Body of pancreas (tissue), 4 donors: ENCODE data around the gene SLF2. TPM values are rescaled to one million over a fixed set of nuclear protein-coding genes. Genes with fewer than 3 reads are reported as not detected.

Source experiments
- ATAC-seq: fragments of 150-250 bp; one replicate; pipeline ENCODE4 v1.9.1; 2016
- DNase-seq, 4 donors: peaks; one replicate each; pipeline ENCODE4 v3.0.0-alpha.2; 2019
- H3K27ac ChIP-seq, 4 donors: fragments of 200-600 bp; sonication (generic); 1 replicate in 3 of 4; 2 replicates in 1 of 4; pipeline versions ENCODE4 v1.5.1 to v1.6.1; 2016 to 2019; ENCODE audit warnings: mild to moderate bottlenecking in 1 of 4, mixed read lengths in 1 of 4, moderate library complexity in 1 of 4
- H3K27me3 ChIP-seq, 2 donors: fragments of 200-600 bp; sonication (generic); one replicate each; pipeline ENCODE4 v1.6.0; 2016; ENCODE audit warnings: mild to moderate bottlenecking in 1 of 2
- H3K36me3 ChIP-seq, 2 donors: fragments of 200-600 bp; sonication (generic); replicated peaks in 1 of 2; 2 replicates each; pipeline ENCODE4 v1.5.1; 2016; ENCODE audit warnings: low read depth in 2 of 2; ENCODE audit not compliant: insufficient read depth in 1 of 2
- H3K4me1 ChIP-seq: fragments of 200-600 bp; sonication (generic); one replicate; pipeline ENCODE4 v1.6.0; 2016
- H3K4me3 ChIP-seq, 2 donors: fragments of 200-600 bp; sonication (generic); 1 replicate in 1 of 2; 2 replicates in 1 of 2; pipeline ENCODE4 v1.5.1; 2016 to 2019
- H3K9me3 ChIP-seq, 3 donors: fragments of 200-600 bp; sonication (generic); 1 replicate in 2 of 3; 2 replicates in 1 of 3; pipeline ENCODE4 v1.5.1; 2016
- POLR2A ChIP-seq, 3 donors: fragments of 450-650 bp; IDR thresholded peaks; one replicate each; pipeline ENCODE4 v1.6.1; 2016; ENCODE audit warnings: antibody characterized with exemption in 3 of 3, mild to moderate bottlenecking in 2 of 3
- WGBS, 2 donors: methylation state at CpG; one replicate each; pipeline ENCODE4 v1.1.5; 2017; 5-methylcytosine and 5-hydroxymethylcytosine counted together
- intact Hi-C: fragments of 100-400 bp; cut with DNase I; formaldehyde crosslinking; loops from one replicate; pipeline ENCODE4 v1.15.1; 2023
- microRNA counts, 2 donors: library from miRNA; unstranded; fragments of <30 nt; microRNA quantifications; one replicate each; lab custom pipeline; 2017
- microRNA-seq, 2 donors: library from miRNA; unstranded; fragments of <30 nt; microRNA quantifications; one replicate each; pipeline ENCODE4, GENCODE V29; 2016; ENCODE audit warnings: borderline number of aligned reads in 2 of 2, borderline replicate concordance in 2 of 2
- small RNA-seq: library from RNA; depleted of rRNA; stranded (forward); fragments of <200 nt; gene quantifications from one replicate; pipeline ENCODE3, GENCODE V24; 2016
- total RNA-seq, 2 donors: library from RNA; depleted of rRNA; stranded (reverse); fragments of >200 nt; gene quantifications; one replicate each; pipeline ENCODE4 v1.1.0, GENCODE V29; 2016
- TF ChIP-seq, protein P1 (sequence below), 7 experiments: fragments of 450-650 bp in 4 of 7; fragments of 200-600 bp in 3 of 7; sonication (generic) in 3 of 7; IDR thresholded peaks; one replicate each; pipeline ENCODE4 v1.5.1; 2016 to 2019; ENCODE audit warnings: antibody characterized with exemption in 7 of 7

SLF2 gene
- total RNA-seq, 2 donors from 2014 or later = 16.2 to 26.7 TPM

DNA sequence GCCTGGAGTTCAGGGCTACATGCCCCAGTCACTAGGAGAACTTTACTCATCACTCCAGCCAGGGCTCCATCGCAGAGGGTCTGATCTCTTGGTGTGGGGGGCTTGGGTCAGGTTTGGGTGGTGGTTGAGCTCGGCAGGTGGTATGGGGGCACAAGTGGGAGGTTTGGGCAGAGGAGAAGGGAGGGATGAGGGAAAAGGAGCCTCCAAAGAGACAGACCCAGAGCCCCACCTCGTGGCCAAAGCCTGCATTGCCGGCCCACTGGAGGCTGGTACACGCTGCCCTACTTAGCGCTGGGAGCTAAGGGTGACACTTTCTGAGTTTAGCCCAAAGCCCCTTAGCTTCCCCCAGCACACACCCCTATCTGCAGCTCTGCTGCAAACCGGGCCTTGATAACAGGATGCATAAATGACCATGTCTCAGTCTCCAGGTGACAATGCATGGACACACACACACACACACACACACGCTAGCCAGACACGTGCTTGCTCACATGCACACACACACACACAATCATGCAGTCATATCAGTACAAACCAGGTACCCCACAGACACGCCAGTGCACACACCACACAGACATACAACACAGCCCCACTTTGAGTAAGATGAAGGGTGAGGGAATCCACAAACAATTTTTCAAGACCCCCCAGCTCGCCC lies 101.6 kb downstream of the SLF2 start:
- peak; percentile 81 to 91 (median 86) for DNase-seq
- TF ChIP-seq, protein P1, sequence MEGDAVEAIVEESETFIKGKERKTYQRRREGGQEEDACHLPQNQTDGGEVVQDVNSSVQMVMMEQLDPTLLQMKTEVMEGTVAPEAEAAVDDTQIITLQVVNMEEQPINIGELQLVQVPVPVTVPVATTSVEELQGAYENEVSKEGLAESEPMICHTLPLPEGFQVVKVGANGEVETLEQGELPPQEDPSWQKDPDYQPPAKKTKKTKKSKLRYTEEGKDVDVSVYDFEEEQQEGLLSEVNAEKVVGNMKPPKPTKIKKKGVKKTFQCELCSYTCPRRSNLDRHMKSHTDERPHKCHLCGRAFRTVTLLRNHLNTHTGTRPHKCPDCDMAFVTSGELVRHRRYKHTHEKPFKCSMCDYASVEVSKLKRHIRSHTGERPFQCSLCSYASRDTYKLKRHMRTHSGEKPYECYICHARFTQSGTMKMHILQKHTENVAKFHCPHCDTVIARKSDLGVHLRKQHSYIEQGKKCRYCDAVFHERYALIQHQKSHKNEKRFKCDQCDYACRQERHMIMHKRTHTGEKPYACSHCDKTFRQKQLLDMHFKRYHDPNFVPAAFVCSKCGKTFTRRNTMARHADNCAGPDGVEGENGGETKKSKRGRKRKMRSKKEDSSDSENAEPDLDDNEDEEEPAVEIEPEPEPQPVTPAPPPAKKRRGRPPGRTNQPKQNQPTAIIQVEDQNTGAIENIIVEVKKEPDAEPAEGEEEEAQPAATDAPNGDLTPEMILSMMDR (IDR thresholded peaks at IDR 0.05) = peak; percentile 82 to 95 (median 91)
- no peak for TF ChIP-seq POLR2A (IDR thresholded peaks at IDR 0.05)
- H3K27me3 ChIP-seq = no peaks in the 10 kb centered on the region
- no peak overlapping the region for H3K4me3 ChIP-seq
- H3K27ac ChIP-seq = no peak overlapping the region
- H3K4me1 ChIP-seq = peaks cover 13% of the 10 kb centered on the region
- ATAC-seq = peak; percentile 70
- WGBS, 2 donors = 5 to 7% methylated on average over 8 to 11 of the region's 11 CpGs
- intact Hi-C loops = no loop called here
- no peaks in the 10 kb centered on the region for H3K36me3 ChIP-seq
- no peaks in the 10 kb centered on the region for H3K9me3 ChIP-seq

MicroRNA genes within 50 kb of the gene (microRNA counts, 767-probe panel; counts per million panel counts)
- 0 to 736 counts per million in 2 donors for microRNA hsa-miR-608 (lab: Ali Mortazavi, UCI)

Small RNA genes within 50 kb of the gene (microRNA-seq; reads per million reads assigned to microRNA genes)
- 0 reads per million in 2 donors for gene MIR608

Small RNA genes within 50 kb of the gene (small RNA-seq; reads per million reads assigned to genes)
- not detected for gene MIR608
- gene RF00019 = not detected

Other genes with a start within 250 kb of the SLF2 start
- under 1 TPM in 1 of 2 donors, not detected in 1; under 0.01 TPM for gene PAX2, start 167.4 kb upstream of the SLF2 start, total RNA-seq
- 10 to 100 TPM; 10.5 to 12.5 TPM for gene SEMA4G, start 56.5 kb downstream of the SLF2 start, total RNA-seq
- gene MRPL43, start 74.5 kb downstream of the SLF2 start, total RNA-seq = 10 to 100 TPM; 53.7 to 90.5 TPM
- 1 to 10 TPM; 1.8 to 2.3 TPM for gene TWNK, start 74.6 kb downstream of the SLF2 start, total RNA-seq
- 10 to 100 TPM; 29.7 to 38.4 TPM for gene LZTS2, start 86.8 kb downstream of the SLF2 start, total RNA-seq
- under 1 TPM; 0.52 to 0.66 TPM for gene PDZD7, start 118.2 kb downstream of the SLF2 start, total RNA-seq
- gene SFXN3, start 118.3 kb downstream of the SLF2 start, total RNA-seq = 10 to 100 TPM; 23.4 to 61.7 TPM
- 1 to 10 TPM; 1.6 to 1.8 TPM for gene KAZALD1, start 149.0 kb downstream of the SLF2 start, total RNA-seq
- under 1 TPM in 1 of 2 donors, not detected in 1; 0.52 TPM for gene TLX1, start 218.3 kb downstream of the SLF2 start, total RNA-seq